Measurements from ENCODE around the gene SMAD6. TPM values are rescaled to one million over a fixed set of nuclear protein-coding genes. Genes with fewer than 3 reads are reported as not detected.

SMAD6 gene
- total and polyA plus RNA-seq, 10 of the 15 experiments (the other 5 are each of a cell fraction or from before 2014, with no cell fraction given), result under 0.01 to 0.10 (median 0.03) TPM; not detected in 7

DNA sequence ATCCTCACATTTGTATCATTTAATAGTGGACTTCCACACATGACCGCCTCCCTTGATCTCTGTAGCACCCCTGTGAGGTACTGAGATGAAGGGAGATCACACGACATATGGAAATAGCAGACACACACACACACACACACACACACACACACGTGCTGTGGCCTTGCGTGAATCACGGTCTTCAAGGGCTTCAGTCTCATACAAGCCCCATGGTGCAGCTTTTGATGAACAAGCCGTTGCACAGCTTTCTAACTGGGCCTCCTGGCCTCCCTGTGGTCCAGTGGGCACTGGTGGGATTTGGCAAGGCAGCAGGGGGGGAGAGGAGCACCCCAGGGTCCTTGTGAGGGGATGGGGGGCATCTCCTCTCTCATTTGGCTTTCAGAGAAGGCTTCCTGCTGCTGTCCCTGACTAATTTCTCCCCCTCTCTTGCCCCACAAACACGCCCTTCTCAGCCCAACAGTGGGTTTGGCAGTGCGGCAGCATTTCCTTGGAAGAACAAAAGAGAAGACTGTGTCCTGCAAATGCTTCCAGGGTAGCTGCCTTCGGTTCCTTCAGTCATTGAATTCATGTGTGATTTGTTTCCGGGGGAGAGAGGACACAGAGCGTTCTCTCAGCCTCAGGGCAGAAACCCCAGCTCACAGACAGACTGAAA is 98.7 kb downstream of the SMAD6 start (continued):
- TF ChIP-seq, protein P1, sequence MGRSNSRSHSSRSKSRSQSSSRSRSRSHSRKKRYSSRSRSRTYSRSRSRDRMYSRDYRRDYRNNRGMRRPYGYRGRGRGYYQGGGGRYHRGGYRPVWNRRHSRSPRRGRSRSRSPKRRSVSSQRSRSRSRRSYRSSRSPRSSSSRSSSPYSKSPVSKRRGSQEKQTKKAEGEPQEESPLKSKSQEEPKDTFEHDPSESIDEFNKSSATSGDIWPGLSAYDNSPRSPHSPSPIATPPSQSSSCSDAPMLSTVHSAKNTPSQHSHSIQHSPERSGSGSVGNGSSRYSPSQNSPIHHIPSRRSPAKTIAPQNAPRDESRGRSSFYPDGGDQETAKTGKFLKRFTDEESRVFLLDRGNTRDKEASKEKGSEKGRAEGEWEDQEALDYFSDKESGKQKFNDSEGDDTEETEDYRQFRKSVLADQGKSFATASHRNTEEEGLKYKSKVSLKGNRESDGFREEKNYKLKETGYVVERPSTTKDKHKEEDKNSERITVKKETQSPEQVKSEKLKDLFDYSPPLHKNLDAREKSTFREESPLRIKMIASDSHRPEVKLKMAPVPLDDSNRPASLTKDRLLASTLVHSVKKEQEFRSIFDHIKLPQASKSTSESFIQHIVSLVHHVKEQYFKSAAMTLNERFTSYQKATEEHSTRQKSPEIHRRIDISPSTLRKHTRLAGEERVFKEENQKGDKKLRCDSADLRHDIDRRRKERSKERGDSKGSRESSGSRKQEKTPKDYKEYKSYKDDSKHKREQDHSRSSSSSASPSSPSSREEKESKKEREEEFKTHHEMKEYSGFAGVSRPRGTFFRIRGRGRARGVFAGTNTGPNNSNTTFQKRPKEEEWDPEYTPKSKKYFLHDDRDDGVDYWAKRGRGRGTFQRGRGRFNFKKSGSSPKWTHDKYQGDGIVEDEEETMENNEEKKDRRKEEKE (IDR thresholded peaks at IDR 0.05), result no peak
- TF ChIP-seq EED (IDR thresholded peaks at IDR 0.05; ENCODE audit: low read depth) (no peak), GABPA (IDR thresholded peaks at IDR 0.05; ENCODE audit: low read depth) (no peak), ZZZ3 (IDR thresholded peaks at IDR 0.05; ENCODE audit: control insufficient read depth, insufficient read length, low read depth) (no peak), SMAD1 (IDR thresholded peaks at IDR 0.05; ENCODE audit: low read depth, partially characterized antibody) (no peak), HDAC2 (IDR thresholded peaks at IDR 0.05) (no peak), STAT3 (IDR thresholded peaks at IDR 0.05; ENCODE audit: low read depth, low read length) (no peak), TCF3 (IDR thresholded peaks at IDR 0.05; ENCODE audit: borderline replicate concordance, insufficient read depth, low read depth, low read length) (no peak), RAD51 (IDR thresholded peaks at IDR 0.05) (no peak), CHD2 (IDR thresholded peaks at IDR 0.05; ENCODE audit: borderline replicate concordance, low read depth, low read length) (no peak), CHD1 (IDR thresholded peaks at IDR 0.05; ENCODE audit: low read depth, low read length) (no peak)
- TF ChIP-seq, protein P2, sequence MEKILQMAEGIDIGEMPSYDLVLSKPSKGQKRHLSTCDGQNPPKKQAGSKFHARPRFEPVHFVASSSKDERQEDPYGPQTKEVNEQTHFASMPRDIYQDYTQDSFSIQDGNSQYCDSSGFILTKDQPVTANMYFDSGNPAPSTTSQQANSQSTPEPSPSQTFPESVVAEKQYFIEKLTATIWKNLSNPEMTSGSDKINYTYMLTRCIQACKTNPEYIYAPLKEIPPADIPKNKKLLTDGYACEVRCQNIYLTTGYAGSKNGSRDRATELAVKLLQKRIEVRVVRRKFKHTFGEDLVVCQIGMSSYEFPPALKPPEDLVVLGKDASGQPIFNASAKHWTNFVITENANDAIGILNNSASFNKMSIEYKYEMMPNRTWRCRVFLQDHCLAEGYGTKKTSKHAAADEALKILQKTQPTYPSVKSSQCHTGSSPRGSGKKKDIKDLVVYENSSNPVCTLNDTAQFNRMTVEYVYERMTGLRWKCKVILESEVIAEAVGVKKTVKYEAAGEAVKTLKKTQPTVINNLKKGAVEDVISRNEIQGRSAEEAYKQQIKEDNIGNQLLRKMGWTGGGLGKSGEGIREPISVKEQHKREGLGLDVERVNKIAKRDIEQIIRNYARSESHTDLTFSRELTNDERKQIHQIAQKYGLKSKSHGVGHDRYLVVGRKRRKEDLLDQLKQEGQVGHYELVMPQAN (conservative IDR thresholded peaks at IDR 0.05), result no peak

Measured in GM12878 (cell line).